Activated CD4-positive, alpha-beta T cell treated with anti-CD3 and anti-CD28 coated beads for 1 hour (primary cell): ENCODE data around the gene RPTOR.

Experiments used
- DNase-seq: peaks from one replicate; pipeline ENCODE4 v3.0.0-alpha.2; 2020

Gene RPTOR

DNA sequence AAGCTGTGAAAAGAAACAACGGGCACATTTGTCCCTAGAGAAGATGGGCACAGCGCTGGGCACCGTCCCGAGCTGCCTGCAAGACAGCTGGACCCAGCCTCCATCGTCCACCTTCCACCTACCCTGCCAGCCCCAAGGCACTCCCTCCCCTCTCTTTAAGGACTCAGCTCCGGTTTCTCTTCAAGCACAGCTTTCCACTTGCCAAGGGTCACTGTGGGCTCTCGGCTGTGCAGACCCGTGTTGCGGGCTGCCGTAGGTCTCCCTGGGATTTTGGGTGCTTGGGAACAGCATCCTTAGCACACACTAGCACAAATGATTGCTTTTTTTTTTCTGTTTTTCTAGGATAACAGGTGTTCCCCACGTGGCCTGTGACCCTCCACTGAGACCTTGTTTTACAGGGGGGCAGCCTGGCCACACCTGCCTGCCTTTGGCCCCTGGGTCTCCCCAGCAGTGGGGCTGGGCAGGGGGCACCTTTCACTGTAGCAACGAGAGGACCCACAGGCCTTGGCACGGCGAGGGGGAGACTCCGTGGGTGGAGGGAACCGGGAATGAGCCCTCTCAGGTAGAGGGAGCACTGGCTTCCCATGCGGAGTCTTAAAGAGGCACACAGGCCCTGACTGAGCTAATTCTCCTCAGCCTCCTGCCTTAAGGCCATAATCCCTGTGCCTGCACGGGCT lies 448.4 kb downstream of the RPTOR start:
- DNase-seq = no peak

DNA sequence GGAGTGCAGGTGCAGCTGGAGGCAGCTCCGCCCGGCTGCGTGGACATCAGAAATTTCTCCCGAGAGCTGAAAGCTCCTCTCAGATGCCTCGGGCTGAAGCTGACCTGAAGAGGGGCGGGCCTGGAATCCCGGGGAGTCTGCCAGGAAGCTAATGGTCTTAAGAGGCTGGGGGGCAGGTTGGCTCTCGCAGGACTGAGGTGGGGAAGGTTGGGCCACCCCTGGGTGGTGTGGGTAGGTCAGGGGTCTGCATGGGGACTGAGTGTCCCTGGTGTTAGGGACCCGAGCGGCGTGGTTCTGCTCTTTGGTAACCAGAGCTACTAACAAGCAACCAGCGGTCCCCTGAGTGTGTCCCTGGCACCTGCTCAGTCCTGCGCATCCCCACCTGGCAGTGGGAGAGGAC lies 450.5 kb downstream of the RPTOR start:
- DNase-seq = no peak

DNA sequence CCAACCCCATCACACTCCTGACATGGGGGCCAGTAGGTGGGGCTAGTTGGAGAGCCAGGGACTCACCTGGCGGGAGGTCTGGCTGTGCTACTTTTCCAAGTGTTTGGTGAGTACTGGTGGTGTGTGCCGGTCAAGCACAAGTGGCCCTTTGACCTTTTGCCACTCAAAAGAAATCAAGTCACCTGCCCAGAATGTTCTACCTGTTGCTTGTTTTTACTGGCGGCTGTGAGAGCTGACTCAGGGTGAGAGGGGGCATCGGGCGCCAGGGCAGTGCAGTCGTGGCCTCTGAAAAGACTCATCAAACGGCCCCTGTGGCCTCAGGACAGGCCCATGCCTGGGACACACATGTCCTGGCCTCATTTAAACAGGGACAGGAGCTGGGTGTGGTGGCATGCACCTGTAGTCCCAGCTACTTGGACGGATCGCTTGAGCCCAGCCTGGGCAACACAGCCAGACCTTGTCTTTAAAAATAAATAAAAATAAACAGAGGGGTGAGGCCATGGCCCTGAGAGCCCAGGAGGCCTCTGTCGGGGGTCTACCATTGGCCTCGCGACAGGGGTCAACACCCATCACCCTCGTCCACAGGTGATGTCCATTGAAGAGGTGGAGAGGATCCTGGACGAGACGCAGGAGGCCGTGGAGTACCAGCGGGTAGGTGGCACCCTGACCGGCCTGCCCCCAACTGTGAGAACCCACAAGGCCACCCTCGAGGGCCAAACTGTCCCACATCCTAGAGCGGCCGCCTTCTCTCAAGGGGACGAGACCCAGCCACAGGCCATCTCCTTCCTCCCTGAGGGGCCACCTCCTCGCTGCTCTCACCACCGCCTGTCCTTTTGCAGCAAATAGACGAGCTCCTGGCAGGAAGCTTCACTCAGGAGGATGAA lies 452.0 kb downstream of the RPTOR start:
- DNase-seq = no peak

DNA sequence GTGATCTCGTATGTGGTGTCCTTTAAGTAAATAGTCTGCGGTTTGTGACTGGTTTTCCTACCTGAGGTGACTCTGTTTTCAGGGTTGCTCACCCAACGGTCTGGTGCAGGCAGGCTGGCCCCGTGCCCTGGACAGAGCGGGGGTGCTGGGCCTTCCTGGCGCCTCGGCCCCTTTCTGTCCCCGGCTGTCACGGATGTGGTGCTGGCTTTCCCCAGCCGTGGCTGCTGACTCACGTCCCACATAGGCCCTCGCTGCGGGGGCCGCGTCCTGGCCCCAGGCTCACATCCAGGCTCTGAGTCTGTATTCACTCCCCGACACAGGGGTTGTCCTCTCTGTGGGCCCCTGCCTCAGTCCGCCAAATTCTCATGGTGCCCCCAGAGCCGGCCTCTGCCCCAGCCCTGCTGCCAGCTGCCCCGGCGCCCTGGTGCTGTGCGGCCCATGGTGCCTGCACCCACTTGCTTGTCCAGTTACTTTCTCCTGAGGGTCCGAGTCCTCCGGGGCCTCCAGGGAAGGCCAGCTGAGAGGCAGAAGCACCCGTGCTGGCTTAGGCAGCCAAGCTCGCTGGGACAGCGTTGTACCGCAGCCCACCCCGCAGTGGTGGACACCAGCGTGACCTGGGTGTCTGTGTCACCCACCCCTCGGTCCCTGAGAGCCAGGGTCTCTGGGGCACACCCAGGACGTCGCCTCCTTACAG lies 452.9 kb downstream of the RPTOR start:
- DNase-seq = no peak

DNA sequence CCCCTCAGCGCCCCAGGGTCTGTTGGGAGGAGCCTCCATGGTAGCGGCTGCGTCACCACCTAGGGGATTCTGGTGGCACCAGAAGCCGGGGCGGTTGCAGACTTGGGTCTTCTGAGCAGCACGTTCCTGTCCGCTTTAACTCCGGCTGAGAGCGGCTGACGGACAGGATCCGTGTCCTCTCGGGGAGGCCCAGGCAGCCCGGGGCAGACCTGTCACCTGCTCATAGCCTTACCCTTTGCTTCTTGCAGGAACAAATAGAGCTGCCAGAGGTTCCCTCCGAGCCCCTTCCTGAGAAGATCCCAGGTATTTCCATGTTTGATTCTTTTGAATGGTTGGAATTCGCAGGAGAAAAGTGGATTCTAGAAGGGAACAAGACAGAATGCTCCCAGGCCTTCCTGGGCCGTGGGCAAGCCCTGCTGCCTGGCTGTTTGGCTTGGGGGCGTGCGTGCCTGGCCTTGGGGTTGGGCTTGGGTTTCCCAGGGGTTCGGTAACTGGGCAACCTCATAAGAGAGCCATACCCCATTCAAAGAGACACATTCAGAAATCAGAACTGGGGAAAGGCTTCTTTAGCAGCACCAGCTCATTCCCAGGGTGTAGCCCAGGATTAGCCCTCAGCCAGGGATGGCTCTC lies 453.6 kb downstream of the RPTOR start:
- no peak for DNase-seq

DNA sequence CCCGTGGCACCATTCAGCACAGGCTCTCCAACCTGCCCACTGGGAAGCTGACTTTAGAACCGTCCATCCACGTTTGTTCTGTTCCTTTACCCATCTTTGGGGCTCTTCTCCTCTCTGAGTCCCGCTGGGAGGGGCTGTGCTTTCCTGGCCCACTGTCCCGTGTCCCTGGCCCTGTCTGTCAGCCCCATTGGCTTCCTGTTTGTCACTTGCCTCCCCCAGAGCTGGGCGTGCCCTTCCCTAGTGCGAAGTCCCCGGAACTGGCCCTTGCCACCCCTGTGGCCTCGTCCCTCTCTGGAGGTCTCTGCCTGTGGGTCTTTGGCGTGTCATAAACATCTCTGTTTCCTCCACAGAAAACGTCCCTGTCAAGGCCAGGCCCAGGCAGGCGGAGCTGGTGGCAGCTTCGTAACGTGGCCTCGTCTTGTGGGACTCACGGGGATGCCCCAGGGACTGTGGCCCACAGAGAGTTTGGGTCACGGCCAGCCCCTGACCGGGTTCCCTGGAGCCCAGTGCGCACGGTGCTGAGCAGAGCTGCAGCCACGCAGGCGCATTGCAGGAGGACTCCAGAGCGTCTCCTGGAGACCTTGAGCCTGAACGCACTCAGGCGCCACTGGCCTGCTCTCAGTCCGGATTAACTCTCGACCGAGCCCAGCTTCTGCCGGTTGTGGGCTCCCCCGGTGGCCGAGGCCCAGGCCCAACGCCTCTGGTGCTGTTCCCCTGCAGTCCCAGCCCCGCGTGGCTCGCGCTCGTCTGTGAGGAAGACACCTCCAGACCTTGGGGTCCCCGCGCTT lies 454.3 kb downstream of the RPTOR start:
- DNase-seq = no peak

DNA sequence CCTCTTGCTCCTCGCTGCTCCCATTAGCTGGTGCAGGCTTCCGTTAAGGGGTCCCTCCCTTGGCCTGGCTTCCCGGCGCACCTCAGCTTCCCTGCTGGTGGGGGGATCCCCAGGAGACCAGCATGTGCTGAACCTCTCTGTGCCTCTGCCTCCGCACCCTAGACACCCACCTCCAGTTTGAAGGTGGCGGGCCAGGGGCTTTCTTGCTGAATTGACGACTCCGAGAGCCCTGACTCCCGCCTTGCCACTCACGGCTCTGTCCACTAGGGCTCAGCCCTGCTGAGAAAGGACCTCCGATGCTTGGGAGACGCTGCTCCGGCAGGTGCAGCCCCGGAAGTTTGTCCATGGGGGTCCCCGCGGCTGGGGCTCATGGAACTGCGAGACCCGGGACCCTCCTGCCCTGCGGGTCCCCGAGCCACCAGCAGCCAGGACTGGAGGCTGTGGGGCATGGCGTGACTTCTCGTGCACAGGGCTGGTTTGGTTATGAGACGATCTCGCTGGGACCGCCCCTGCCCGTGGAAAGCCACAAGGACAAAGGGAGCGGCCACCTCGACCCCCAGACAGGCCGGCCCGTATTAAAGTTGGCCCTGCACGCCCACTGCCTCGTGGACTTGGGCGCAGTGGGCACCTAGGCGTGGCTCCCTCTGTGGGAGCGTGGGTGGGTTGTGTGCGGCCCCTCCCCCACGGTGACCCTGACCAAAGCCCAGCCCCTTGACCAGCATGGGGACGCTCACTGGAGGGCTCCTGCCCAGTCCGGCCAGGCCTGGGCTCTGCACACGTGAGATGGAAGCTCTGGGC lies 455.1 kb downstream of the RPTOR start:
- no peak for DNase-seq

DNA sequence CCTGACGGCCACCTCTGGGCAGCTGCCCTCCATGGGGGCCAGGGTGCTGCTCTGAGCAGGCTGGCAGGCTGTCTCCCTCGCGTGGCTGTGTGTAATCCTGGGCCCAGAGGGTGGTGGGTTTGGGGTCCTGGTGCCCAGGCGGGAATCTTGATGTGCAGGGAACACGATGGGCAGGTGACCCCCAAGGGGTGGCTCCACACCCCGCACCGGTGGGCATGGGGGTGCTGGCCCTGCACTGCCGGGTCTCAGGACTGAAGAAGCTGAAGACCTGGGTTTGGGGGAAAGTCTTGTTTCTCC lies 455.6 kb downstream of the RPTOR start:
- no peak for DNase-seq

DNA sequence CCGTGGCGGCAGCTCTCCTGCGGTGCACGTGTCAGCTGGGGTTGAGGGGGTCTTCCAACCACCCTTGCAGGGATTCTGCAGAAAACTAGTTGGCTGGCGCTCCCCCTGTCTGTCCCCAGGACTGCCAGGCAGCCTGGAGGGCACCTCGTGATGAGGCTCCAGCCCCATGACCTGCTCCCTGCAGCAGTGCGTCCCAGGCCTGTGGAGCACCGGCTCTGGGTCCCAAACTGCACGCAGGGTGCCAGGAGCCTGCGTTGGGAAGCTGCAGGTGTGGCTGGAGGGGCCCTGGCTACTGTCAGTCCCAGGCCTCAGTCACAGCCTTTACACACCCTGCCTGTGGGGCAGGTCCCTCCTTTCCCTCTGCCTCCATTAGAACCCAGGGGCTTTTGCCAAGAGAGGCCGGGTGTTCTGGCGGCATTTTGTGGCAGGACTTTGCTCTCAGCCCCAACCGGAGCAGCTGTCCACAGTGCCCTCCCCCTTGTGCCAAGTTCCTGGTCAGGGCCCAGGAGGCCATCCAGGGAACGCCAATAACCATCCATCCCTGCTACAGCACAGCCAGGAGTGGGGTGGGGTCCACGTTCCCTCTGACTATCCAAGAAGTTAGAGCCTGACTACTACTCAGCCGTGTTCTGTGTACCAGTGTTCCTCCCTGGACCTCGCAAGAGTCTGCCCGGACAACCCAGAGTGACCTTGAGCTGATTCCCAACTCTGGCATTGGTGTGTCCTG lies 456.2 kb downstream of the RPTOR start:
- no peak for DNase-seq

DNA sequence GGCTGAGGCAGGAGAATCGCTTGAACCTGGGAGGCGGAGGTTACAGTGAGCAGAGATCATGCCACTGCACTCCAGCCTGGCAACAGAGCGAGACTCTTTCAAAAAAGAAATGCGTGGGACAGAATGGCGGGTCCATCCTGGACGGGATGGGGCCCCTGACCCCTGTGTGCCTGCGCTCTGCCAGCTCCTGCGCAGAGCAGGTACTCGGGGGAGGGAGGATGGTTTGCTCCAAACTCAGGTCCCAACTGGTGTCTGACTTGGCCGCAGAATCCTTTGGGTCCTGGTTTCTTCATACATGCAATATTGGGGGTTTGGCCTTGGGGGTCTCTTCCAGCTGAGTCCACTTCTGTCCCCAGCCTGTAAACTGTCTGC lies 457.4 kb downstream of the RPTOR start:
- no peak for DNase-seq

DNA sequence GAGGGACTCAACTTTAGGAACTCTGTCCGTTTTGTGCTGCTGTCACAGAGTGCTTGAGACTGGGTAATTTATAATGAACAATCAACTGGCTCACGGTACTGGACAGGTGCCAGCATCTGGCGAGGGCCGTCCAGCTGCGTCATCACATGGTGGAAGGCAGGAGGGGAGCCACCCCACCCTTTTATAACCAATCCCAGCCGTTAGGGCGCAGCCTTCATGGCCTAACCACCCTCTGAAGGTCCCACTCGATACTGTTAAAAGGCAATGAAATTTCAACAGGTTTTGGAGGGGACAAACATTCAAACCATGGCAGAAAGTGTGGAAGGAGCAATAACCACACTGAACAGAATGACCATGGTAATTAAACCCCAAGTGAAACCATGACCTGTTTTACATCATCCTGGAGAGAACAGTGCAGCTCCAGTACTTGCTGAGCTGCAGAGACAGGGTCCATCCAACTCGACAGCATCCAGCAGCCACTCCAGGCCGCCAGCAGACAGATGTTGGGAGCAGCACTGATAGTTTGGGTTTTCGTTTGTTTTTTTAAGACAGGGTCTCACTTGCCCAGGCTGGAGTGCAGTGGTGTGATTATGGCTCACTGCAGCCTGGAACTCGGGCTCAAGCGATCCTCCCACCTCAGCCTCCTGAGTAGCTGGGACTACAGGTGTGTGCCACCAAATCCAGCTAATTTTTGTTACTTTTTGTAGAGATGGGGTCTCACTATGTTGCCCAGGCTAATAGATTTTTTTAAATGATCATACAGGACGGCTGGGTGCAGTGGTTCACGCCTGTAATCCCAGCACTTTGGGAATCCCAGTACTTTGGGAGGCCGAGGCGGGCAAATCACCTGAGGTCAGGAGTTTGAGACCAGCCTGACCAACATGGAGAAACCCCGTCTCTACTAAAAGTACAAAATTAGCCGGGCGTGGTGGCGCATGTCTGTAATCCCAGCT lies 458.0 kb downstream of the RPTOR start:
- no peak for DNase-seq

DNA sequence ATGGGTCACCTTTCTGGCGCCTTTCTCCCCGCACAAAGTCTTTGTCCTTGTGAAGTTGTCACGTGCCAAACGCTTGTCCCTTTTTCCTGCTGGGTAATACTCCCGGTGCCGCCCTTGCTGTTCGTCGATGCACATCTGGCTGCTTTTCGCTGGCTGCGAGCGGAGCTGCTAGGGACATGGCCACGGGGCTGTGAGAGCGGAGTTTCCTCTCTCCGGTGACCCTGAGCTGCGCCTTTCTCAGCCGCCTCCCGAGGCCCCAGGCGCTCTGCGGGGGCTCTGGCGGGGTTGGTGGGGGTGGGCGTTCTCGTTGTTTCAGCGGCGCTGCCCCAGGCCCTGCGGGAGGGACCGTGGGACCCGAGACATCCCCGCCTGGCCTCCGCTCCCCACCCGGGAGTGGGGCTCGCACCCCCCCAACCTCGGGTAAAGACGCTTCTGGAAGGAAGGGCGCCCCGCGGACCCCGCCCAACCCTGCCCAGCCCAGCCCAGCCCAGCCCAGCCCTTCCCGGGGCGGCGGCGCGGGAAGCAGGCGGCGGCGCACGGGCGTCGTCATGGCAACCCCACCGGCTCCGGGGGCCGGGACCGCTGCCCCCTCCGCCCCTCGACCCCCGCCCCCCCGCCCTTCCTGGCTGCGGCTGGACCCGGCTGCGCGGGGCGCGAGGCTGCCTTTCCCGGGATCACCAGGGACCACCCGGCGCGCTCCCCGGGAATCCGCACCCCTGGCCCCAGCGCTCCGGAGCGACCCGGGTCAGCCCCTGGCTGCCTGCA lies 459.3 kb downstream of the RPTOR start:
- DNase-seq = no peak

DNA sequence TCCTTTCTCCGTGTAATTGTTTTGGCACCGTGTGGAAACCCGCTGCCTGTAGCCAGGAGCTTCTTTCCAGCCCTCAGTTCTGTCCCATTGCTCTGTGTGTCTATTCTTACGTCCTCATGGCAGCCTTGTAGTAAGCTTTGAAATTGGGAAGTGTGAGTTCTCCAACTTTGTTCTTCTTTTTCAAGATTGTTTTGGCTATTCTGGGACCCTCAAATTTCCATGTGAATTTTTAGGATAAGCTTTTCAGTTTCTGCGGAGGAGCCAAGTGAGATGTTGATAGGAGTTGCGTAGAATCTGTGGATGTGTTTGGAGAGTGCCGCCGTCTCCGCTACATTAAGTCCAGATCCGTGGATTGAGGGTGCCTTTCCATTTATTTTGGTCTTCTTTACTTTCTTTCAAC lies 462.3 kb downstream of the RPTOR start:
- no peak for DNase-seq

DNA sequence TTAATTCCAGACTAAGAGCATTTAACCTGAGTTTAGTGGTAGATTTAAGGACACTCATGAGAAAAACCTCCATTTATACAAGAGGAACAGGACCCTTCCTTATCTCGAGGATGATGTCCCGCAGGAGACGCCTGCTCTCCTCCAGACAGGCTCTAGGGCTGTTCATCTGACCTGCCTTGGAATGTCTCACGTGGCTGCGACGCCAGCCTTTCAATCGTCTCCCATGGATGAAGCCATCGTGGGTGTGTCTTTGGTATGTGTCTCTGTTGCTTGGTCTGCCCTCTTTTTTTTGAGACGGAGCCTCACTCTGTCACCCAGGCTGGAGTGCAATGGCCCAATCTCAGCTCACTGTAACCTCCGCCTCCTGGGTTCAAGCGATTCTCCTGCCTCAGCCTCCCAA lies 463.5 kb downstream of the RPTOR start:
- no peak for DNase-seq

DNA sequence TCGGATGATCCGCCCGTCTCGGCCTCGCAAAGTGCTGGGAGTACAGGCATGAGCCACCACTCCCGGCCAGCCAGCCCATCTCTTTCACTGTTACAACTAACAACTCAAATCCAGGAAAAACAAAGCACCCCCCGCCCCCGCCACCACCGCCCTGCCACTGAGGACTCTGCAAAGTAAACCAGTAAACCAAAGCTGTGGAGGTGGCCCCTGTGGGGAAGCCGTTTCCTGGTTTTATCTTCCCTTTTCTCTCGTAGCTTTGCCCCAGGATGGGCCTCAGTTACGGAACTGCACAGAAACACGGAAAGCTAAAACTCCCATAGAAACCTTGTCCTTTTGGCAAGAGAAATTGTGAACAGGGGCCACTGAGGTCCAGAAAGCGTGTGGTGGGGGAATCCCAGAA lies 464.5 kb downstream of the RPTOR start:
- no peak for DNase-seq

DNA sequence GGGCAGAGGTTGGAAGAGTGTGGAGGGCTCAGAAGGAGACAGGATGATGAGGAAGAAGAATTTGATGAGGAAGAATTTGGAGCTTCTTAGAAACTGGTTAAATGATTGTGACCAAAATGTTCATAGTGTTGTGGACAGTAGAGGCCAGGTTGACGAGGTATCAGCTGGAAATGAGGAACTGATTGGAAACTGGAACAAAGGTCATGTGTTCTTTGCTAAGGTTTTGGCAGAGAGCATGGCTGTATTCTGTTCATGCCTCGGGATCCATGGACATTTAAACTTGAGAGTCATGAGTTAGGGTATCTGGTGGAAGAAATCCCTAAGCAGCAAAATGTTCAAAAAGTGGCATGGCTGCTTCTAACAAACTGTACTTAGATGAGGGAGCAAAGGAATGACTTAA lies 466.3 kb downstream of the RPTOR start:
- no peak for DNase-seq

DNA sequence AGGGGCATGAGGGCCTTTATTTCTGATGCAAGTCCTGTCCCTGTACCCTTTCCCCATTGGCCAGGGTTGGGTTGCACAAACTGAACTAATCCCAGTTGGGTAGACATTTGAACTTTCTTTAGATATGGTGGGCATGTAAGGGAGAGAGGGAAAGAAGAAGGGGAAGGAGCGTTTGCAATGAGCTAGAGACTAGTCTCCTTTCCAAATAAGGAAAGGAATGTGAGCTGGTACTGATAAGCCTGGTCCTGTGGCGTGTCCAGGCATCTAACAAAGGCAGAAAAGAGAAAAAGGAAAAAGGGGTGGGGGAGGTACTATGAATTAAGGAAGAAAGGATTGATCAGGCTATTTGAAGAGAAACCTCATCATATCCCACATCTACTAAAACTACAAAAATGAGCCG lies 467.3 kb downstream of the RPTOR start:
- DNase-seq = no peak

DNA sequence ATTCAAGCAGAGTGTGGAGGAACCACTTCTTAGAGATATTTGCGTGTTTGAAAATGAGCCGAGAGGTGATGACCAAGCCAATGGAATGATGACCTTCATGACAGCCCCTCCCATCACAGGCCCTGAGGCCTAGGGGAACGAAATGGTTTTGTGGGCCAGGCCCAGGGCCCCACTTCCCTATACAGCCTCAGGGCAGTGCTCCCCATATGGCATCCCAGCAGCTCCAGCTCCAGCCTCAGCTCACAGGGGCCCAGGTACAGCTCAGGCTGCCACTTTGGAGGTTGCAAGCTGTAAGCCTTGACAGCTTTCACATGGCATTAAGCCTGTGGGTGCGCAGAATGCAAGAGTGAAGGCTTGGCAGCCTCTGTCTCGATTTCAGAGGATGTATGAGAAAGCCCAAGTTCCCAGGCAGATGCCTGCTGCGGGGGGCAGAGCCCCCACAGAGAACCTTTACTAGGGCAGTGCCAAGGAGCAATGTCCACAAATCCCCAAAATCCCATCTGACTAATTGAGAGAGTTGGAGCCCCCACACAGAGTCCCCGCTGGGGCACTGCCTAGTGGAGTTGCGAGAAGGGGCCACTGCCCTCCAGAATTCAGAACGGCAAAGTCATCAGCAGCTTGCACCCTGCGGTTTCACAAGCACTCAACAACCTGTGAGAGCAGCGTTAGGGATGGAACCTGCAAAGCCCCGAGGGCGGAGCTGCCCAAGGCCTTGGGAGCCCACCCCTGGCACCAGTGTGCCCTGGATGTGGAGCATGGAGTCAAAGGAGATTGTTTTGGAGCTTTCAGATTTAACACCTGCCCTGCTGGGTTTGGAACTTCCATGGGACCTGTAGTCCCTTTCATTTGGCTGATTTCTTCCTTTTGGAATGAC lies 468.2 kb downstream of the RPTOR start:
- DNase-seq = no peak
